Activated CD8-positive, alpha-beta memory T cell treated with anti-CD3 and anti-CD28 coated beads, Interleukin-2, amount 50 U/mL, for 1 hour (primary cell): ENCODE data around the gene GOLGA8M.
"Not testable (repeated sequence)": the region's sequence is repeated elsewhere in the genome, so short reads cannot be mapped to it uniquely, and the experiment has no call there.

ENCODE experiments used
- DNase-seq: peaks from one replicate; pipeline ENCODE4 v3.0.0-alpha.2; 2020; ENCODE audit errors: extremely low read depth

Gene GOLGA8M, protein sequence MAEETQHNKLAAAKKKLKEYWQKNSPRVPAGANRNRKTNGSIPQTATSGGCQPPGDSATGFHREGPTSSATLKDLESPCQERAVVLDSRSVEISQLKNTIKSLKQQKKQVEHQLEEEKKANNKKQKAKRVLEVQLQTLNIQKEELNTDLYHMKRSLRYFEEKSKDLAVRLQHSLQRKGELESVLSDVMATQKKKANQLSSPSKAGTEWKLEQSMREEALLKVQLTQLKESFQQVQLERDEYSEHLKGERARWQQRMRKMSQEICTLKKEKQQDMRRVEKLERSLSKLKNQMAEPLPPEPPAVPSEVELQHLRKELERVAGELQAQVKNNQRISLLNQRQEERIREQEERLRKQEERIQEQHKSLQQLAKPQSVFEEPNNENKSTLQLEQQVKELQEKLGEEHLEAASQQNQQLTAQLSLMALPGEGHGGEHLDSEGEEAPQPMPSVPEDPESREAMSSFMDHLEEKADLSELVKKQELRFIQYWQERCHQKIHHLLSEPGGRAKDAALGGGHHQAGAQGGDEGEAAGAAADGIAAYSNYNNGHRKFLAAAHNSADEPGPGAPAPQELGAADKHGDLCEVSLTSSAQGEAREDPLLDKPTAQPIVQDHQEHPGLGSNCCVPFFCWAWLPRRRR

GRCh38 chr15:28712270-28712669 lies at the start of gene GOLGA8M:
Gene GOLGA8M, minus strand, starts transcription at chr15:28712421. Its CDS starts 98 bp downstream, at chr15:28712323.
- DNase-seq: not testable (repeated sequence)

- DNase-seq: not testable (repeated sequence)
Observed at GRCh38 chr15:28742890-28743289, 30.7 kb upstream of the GOLGA8M start.

GRCh38 chr15:28738590-28739292 lies 26.5 kb upstream of the GOLGA8M start:
- not testable (repeated sequence) for DNase-seq

- not testable (repeated sequence) for DNase-seq
Observed at GRCh38 chr15:28738200-28738561, 26.0 kb upstream of the GOLGA8M start.

DNA sequence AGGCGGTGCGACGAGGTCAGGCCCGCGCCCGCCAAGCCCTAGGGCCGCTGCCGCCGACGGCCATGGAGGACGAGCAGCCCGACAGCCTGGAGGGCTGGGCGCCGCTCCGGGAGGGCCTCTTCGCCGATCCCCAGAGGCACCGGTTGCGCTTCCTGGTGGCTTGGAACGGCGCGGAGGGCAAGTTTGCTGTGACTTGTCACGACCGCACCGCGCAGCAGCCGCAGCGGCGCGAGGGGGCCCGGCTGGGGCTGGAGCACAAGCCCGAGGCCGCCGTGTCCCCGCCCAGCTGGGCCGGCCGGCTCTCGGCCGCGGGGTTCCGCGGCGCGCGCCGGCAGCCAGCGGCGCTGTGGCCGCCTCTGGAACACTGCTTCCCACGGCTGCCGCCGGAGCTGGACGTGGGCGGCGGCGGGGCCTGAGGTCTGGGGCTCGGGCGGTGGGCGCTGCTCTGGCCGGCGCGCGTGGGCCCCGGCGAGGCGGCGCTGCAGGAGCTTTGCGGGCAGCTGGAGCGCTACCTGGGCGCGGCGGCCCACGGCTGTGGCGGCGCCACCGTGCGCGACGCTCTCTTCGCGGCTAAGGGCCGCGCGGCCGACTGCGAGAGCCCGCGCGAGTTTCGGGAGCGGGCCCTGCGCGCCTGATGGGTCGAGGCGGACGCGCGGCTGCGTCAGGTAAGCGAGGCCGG lies 25.4 kb upstream of the GOLGA8M start:
- DNase-seq: not testable (repeated sequence)

- DNase-seq: peak; percentile 3
Observed at GRCh38 chr15:28728061-28728460, 15.8 kb upstream of the GOLGA8M start.

DNA sequence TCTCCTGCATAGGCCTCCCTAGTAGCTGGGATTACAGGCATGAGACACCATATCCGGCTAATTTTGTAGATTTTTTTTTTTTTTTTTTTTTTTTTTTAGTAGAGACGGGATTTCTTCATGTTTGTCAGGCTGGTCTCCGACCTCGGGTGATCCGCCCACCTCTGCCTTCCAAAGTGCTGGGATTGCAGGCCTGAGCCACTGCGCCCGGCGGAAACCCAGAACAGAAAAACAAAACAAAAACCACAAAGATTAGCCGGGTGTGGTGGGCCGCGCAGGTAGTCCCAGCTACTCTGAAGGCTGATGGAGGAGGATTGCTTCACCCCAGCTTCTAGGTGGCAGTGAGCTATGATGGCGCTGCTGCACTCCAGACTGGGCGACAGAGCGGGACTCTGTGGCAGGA lies 14.8 kb upstream of the GOLGA8M start:
- DNase-seq: not testable (repeated sequence)

DNA sequence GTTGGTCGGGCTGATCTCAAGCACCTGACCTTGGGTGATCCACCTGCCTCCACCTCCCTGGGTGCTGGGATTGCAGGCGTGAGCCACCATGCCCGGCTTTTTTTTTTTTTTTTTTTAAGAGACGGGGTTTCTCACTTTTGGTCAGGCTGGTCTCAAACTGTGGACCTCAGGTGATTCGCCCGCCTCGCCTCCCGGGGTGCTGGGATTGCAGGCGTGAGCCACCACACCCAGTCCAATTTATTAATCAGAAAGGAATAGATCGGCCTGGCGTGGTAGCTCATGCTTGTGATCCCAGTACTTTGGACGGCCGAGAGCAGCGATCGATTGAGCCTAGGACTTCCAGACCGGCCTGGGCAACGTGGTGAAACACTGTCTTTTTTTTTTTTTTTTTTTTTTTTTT lies 13.9 kb upstream of the GOLGA8M start:
- no peak for DNase-seq

GRCh38 chr15:28725556-28725955 lies 13.3 kb upstream of the GOLGA8M start:
- DNase-seq: no peak

- not testable (repeated sequence) for DNase-seq
Observed at GRCh38 chr15:28723986-28724385, 11.8 kb upstream of the GOLGA8M start.

DNA sequence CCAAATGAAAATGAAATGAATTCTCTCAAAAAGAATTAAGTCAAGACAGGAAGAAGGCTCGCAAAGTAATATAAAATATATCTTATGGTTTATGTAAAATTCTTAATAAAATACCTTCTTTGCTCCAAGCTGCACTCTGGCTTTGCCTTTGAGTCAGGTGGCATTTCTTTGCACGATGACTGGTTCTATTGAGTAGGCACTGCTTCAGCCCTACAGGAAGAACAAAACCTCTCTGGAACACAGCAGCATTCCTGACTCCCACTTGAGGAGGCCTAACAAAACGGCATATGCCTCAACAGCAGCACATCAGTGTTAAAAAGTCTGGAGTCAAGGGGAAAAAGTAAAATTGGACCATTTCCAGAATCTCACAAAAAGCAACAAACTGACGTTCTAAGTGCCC lies 7.4 kb upstream of the GOLGA8M start:
- DNase-seq: not testable (repeated sequence)

DNA sequence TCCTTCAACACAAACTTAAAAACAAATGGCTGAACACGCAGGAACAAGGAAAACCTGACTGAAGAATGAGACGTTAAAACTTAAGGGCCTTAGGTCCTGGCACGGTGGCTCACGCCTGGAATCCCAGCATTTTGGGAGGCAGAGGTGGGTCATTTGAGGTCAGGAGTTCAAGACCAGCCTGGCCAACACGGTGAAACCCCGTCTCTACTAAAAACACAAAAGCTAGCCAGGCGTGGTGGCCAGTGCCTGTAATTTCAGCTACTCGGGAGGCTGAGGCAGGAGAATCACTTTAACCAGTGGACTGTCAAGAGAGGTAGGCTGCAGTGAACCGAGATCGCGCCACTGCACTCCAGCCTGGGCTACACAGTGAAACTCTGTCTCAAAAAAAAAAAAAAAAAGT lies 6.4 kb upstream of the GOLGA8M start:
- not testable (repeated sequence) for DNase-seq

DNA sequence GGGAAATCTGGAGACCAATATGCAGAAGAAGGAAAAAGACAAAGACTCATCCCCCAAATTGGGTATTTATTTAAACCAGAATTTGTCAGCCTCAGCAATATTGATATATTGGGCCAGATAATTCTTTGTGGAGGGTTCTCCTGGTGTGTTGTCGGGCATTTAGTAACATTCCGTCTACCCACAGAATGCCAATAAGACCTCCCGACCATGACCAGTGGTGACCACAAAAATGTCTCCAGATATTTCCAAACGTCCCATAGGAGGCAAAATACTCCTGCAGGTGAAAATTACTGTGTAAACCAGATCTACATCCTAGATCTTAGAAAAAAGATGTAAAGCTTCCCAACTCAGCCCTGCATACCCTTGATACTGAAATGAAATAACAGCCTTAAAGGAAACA lies 2.0 kb upstream of the GOLGA8M start:
- not testable (repeated sequence) for DNase-seq

DNA sequence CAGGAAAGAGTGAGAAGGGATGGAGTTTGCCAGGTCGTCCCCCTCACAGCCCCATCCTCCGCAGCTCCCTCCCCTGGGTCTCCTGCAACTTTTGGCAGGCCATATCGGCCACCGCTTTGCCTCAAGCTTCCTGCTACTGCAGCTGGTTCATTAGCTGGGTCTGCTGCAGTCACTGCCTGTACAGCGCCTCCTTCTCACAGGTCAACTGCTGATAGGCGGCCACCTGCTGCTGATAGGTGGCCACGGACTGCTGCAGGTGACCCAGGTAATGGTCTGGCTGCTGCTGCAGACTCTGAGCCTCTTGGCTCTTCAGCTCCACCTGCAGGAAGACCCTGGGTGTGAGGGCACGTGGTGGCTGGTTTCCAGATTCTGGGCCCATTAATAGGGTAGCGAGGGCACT lies 8.3 kb downstream of the GOLGA8M start:
- not testable (repeated sequence) for DNase-seq

DNA sequence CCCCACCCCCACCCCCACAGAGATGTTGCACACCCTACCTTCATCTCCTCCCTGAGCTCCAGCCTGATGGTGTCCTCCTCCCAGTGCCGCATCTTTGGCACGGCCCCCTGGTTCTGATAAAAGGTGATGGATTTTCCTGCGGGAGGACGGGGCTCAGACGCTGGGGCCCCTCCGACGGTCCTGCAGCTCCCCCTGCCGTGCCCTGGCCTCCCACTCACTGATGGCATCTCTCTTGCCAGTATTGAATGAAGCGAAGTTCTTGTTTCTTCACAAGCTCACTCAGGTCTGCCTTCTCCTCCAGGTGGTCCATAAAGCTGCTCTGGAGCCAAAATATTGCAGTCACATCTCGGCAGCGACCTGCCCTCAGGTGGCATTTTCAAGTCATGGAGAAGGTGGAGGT lies 9.8 kb downstream of the GOLGA8M start:
- not testable (repeated sequence) for DNase-seq

DNA sequence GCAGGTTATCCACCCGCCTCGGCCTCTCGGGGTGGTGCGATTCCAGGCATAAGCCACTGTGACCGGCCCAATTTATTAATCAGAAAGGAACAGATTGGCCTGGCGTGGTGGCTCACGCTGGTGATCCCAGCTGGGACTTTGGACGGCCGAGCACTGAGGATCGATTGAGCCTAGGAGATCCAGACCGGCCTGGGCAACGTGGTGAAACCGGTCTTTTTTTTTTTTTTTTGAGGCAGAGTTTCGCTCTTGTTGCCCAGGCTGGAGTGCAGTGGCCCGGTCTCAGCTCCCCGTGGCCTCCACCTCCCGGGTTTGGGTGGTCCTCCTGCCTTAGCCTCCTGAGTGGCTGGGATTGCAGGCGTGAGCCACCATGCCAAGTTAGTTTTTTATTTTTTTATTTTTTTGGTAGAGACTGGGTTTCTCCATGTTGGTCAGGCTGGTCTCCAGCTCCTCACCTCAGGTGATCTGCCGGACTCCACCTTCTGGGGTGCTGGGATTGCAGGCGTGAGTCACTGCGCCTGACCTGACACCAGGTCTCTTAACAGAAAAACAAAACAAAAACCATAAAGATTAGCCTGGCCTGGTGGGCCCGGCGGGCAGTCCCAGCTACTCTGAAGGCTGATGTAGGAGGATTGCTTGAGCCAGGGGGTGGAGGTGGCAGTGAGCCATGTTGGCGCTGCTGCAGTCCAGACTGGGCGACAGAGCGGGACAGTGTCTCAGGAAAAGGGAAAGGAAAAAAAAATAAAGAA lies 18.0 kb downstream of the GOLGA8M start:
- DNase-seq: not testable (repeated sequence)

GRCh38 chr15:28693021-28693420 lies 19.2 kb downstream of the GOLGA8M start:
- not testable (repeated sequence) for DNase-seq

DNA sequence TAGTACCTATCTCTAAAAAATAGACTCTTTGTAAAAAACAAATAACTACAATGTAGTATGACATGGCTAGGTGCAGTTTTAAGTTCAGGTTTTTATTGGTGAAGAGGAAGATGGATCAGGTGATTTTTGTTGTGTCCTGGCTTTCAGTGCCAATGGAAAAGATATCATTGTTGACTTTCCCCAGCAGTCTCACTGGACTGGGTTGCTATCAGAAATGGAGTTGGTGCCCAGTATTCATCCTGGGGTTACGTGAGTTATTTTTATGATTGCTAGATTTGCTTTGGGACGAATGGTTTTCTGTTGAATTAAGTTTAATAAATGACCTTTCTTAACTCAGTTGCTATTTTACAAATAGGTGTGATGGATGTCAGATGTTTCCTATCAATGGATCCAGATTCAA lies 38.7 kb downstream of the GOLGA8M start:
- not testable (repeated sequence) for DNase-seq

DNA sequence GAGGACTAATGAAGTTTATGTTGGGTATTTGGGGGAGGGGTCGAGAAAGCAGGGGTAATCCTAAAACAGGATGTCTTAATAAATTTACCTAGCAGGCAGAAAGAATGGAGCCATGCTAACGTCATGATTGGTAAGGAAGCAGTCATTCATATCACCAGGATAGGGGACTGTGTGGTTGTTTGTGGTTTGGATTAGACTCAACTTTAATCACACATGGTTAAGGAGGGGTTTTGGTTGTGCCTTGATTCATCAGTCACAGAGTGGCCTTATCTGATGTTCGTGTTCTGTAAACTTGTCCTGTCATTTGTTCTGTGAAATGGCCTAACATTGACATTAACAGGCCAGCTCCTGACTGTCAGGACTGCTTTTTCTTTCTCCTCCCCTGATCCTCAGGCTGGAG lies 40.1 kb downstream of the GOLGA8M start:
- DNase-seq: not testable (repeated sequence)

DNA sequence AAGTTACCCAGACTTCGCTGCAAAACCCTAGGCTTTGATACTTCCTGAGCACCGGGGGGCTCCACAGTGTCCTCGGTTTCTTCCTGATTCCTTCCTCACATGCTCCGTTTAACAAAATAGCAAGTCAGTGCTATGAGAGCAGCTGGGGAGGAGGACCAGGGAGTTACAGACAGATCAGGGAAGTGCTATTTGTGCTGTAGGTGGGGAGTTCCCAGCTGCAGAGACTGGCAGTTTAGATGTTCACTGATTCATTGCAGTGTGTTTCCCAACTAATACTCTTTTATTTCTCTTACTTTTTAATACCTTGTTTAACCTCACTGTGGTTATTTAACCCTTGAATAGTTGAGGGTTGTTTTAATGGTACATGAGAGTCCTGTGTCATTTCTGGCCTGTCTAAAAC lies 45.8 kb downstream of the GOLGA8M start:
- not testable (repeated sequence) for DNase-seq

DNA sequence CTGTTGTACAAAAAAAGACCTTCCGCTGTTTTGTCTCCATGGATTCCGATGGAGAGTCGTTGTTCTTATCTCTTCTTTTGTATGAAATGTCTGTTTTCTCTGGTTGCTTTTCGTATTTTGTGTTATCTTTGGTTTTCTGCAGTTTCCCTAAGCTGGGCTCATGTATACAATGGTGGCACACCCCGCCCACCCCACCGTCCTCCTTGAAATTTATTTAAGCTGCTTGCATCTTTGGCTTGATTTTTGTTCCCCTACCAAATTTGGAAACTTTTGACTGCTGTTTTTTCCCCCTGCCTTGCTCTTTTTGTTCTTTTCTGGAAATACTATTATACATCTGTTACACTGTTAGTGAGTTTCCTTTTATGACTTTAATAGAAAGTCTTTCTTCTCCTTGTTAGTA lies 47.6 kb downstream of the GOLGA8M start:
- DNase-seq: not testable (repeated sequence)
